NCI-H1930 (cell line): Measurements from ENCODE around the gene G6PC1.
"Not testable (repeated sequence)": the region's sequence is repeated elsewhere in the genome, so short reads cannot be mapped to it uniquely, and the experiment has no call there.

Source experiments
- DNase-seq, 2 experiments: peaks; one replicate each; lab custom pipeline; 2025; lab: John Stamatoyannopoulos, UW

The G6PC1 gene

DNA sequence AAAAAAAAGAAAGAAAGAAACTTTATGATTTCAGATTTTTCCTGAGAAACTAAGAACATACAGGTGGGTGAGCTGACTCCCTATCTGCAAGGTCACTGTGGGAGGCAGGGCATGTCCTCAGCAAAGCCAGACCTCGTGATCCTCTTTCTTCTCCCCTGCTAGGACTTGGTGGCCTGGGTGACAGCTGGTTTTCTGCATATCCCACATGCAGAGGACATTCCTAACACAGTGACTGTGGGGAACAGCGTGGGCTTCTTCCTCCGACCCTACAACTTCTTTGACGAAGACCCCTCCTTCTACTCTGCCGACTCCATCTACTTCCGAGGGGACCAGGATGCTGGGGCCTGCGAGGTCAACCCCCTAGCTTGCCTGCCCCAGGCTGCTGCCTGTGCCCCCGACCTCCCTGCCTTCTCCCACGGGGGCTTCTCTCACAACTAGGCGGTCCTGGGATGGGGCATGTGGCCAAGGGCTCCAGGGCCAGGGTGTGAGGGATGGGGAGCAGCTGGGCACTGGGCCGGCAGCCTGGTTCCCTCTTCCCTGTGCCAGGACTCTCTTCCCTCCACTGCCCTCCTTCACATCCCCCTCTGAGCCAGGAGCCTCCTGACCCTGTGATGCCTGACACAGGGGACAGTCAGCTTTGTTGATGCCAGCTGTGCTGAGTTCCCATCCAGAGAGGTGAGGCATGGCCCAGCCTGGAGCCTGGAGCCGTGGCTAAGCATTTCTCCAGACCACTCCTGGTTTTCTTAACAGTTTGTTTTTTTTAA lies 26.5 kb upstream of the G6PC1 start:
- not testable (repeated sequence) for DNase-seq

DNA sequence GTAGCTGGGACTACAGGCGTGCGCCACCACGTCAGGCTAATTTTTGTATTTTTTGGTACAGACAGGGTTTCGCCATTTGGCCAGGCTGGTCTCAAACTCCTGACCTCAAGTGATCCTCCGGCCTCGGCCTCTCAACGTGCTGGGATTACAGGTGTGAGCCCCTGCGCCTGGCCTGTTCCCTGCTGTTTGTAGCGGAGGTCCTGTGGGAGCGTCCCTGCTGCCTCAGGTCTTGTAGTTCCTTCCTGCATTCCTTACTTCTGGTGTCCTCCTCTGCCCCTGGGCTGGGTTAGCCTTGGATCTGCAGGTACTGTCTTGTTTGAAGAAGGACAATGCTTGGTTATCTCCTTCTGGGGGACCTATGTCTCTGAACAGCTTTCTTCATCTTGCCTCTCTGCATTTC lies 23.6 kb upstream of the G6PC1 start:
- no peak for DNase-seq

DNA sequence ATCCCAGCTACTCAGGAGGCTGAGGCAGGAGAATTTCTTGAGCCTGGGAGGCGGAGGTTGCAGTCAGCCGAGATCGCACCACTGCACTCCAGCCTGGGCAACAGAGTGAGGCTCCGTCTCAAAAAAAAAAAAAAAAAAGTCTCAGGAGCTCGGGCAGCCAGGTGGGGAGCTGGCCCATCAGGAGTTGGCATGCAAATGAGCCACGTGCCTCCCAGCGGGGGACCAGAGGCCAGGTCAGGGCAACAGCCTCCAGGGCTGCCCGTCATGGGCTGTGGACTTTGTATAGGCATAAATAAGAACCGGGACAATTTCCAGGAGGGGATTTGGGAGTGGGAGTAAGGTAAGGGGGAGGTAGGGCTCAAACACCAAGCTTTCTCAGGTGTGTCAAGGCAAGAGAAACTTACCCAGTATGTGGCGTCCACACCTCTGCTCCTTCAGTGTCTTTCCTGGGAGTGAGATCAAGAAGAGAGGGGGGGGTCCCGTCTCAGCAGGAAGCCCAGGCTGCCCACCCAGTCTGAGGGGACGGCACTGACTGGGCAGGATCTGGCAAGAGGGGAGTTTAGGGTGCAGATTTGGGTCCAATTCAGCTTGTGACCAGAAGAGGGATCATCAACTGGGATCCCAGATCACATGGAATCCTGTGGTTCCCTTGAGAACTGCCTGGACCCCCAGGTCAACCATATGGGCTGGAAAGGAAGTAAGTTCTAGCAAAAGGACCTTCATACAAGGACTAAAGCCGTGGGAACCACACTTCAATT lies 22.3 kb upstream of the G6PC1 start:
- no peak for DNase-seq

DNA sequence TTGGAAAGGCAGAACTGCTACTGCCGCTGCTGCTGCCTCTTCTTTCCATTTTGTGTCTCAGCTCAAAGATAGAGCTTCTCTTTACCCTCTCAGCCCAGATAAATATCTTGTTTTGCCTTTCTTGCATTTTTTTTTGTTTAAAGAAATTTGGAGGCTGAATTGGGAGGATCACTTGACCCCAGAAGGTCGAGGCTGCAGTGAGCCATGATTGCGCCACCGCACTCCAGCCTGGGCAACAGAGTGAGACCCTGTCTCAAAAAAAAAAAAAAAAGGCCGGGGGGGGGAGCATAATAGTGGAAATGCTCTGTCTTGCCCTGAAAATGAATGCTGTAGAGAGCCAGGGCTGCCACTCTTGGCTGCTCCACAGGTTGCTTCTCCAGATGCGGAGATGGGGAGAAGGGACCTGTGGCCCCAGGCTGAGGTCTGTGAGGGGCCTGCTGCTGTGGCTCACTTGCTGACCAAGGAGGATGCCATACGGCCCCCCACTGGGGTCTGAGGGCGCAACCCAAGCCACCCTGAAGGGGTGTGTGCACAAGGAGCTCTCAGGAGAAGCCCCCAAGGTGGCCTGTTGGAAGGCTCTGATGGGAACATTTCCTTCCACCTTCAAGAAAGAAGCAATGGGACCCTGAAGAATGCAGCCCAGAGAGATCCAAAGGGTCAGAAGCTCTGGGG lies 21.5 kb upstream of the G6PC1 start:
- DNase-seq, result no peak

DNA sequence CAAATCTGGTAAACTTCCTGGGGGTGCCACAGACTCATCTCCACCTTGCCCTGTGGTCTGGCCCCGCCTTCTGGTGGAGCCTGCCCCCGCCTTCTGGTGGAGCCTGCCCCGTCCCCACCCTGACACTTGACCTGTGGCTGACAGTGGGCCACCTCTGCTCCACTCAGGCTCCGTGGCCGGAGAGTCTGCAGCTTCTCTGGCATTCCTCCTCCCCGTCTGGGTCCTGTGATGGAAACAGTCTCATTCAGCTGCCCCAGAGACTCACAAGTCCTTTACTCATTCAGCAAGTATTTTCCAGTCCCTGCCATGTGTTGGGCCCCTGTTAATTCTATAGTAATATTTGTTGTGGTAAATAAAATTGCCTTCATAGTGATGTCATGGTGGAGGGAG lies 21.0 kb upstream of the G6PC1 start:
- no peak for DNase-seq

DNA sequence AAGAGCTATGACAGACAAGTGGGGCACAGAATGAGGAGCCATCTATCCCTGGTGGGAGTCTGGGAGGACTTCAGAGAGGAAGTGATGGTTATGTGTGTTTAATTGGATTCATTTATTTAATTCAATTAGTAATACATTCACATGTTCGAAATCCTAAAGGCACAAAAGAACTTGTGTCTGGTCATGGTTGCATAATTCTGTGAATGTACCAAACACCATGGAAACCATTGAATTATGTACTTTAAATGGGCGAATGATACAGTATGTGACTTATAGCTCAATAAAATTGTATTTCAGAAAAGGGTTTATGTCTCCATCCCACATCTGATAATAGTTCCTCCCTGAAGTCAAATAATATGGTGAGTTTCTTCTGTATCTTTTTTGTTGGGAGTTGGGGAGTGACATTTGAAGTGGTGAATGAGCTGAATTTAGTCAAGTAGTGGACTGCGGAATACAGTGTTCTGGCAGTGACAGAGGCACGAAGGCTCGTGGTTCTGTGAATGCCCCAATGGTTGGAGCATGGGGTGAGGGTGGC lies 19.8 kb upstream of the G6PC1 start:
- DNase-seq, result no peak

DNA sequence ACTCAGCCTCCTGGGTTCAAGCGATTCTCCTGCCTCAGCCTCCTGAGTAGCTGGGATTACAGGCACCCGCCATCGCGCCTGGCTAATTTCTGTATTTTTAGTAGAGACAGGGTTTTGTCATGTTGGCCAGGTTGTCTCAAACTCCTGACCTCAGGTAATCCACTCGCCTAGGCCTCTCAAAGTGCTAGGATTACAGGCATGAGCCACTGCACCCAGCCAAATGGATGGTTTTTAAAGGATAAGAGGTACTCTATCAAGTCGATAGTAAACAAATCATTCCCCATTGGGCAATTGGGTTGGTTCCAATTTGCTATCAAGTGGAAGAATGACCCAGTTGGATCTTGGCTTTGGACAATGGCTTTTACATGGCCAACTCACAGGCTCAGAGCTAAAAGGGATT lies 18.9 kb upstream of the G6PC1 start:
- DNase-seq, result not testable (repeated sequence)

DNA sequence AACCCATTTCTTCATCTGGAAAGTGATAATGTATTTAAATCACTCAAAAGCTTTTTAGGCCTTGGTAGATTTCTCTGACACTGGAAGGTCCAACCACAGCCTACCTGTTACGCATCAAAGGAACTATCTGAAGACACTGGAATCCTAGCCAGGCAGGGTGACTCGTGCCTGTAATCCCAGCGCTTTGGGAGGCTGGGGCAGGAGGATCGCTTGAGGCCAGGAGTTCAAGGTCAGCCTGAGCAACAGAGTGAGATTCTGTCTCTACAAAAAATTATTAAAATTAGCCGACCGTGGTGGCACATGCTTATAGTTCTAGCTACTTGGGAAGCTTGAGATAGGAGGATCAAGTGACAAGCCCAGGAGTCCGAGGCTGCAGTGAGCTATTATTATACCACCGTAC lies 18.4 kb upstream of the G6PC1 start:
- DNase-seq, result no peak

DNA sequence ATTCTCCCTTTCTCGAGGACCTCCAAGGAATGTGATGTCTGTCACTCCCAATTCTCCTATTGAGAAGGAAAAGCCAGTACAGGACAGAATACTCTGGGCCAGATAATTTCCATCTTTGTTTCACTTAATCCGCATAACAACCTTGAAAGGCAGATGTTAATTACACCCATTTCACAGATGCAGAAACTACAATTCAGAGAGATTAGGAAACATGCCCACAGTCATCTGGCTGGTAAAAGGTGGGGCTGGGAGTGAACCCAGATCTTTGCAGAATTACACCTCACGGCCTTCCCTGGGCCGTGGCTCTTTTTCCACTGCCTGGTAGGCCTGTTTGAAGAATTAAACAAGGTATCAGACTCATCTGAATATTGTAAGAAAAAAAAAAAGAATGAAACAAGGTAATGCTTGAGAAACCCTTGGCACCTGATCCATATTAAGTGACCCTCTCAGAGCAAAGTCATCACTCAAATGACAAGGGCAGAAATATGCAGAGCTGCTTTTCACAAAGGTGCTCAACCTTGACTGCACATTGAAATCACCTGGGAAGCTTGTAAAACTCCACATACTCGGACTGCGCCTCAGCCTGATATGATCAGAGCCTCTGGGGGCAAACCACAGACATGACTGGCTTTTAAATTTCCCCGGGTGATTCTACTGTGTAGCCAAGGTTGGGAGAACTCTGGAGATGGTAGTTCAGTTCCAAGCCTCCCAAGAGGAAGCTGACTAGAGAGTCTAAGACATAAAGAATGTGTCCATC lies 16.6 kb upstream of the G6PC1 start:
- DNase-seq, result no peak

DNA sequence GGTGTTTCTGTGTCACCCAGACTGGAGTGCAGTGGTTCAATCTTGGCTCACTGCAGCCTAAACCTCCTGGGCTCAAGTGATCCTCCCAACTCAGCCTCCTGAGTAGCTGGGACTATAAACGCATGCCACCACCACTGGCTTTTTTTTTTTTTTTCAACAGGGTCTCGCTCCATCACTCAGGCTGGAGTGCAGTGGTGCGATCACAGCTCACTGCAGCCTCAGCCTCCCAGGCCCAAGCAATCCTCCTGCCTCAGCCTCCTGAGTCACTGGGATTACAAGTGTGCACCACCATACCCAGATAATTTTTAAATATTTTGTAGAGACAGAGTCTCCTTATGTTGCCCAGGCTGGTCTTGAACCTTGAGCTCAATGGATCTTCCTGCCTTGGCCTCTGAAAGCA lies 14.8 kb upstream of the G6PC1 start:
- not testable (repeated sequence) for DNase-seq

DNA sequence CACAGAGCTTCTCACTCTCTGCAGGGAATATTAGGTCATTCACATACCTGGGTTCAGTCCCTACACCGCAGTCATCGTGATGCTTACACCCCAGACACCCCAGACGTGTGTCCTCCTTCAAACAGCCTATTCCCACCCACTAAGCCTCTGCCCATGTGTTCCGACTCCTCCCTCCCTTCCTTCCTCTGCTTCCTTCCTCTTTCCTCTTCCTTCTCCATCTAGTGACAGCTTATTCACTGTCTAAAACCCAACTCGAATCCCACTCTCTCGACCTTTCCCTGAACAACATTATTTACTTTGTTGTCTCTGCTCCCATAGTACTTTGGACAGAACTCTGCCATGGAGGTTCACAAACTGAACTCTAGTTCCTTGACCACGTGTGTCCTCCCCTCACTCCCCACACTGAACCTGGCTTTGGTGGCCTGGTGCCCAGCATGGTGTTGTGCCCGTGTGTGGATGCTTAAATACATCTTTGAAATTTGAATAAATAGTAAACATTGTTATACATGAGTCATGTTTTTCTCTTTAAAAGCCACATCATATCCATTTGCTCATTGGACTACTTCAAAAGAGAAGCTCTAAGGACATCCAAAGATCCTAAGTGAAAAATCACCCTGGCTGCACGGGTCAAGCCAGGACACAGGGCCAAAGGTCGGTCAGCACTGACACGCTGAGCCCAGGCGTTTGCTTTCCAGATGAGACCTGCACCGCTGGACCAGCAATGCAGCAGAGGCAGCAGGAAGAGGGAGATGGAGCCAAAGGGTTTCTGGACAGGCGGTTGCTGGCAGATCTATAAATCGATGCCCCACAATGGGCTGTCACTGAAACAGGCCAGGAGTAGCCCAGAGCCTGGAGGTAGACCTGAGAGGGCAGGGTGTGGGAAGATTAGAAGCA lies 14.1 kb upstream of the G6PC1 start:
- DNase-seq, result no peak

DNA sequence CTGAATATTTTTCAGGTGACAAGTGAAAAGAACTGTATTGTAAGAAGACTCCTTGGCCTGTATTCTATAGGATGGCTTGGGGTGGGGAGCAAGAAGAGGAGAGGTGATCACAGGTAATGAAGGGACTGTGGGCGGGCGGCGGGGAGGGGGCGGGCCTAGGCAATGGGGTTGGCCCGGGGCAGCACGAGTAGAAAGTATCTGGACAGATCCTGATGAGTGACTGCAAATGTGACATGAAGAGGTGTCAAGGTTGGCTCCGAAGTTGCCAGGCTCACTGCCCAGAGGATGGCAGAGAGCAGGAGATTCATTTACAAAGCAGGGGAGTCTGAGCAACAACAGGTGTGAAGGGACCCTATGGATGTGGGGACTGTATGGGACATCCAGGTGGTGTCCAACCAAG lies 10.8 kb upstream of the G6PC1 start:
- DNase-seq, result no peak

DNA sequence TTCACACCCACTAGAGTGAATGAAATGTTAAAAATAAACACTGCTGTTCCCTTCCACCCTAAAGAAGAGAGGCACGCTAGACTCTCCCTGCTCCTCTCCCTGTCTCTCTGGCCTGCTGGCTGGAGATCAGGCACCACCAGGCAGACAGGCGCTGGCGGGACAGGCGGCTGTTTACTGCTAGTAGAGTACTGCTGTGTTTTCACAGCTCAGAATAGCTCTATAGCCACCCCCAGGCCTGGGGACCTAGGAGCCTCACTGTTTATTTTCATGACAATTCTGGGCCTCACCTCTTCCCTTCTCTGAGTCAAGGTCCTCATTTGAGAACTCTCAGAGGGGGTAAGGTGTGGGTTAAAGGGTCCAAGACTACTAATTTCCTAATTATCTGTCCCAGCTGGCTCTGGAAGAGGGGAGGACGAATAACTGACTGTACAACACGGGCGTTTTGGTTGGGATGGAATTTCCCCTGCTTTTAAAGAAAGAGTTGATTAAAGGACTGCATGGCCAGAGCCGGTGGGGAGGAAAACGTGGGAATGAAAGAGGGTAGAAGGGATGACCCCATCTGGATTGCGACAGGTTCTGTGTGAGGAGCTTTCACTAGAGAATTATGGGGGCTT lies 9.0 kb upstream of the G6PC1 start:
- peak in 1 of 2 experiments; percentile 12 for DNase-seq

DNA sequence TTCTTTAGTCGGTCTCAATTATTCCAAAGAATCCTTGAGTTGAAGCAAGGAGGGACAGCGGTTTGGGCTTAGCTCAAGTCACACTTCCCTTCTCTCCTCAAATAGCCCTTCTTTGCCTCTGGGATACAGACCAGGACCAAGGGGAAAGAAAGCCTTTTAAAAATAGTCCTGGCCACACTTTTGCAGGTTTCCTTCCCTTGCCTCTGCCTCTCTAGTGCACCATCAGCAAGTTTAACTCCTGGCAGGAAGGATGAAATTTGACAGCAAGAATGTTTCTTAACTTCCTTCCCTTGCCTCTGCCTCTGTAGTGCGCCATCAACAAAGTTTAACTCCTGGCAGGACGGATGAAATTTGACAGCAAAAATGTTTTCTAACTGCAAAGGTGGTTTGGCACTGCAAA lies 7.2 kb upstream of the G6PC1 start:
- no peak for DNase-seq

DNA sequence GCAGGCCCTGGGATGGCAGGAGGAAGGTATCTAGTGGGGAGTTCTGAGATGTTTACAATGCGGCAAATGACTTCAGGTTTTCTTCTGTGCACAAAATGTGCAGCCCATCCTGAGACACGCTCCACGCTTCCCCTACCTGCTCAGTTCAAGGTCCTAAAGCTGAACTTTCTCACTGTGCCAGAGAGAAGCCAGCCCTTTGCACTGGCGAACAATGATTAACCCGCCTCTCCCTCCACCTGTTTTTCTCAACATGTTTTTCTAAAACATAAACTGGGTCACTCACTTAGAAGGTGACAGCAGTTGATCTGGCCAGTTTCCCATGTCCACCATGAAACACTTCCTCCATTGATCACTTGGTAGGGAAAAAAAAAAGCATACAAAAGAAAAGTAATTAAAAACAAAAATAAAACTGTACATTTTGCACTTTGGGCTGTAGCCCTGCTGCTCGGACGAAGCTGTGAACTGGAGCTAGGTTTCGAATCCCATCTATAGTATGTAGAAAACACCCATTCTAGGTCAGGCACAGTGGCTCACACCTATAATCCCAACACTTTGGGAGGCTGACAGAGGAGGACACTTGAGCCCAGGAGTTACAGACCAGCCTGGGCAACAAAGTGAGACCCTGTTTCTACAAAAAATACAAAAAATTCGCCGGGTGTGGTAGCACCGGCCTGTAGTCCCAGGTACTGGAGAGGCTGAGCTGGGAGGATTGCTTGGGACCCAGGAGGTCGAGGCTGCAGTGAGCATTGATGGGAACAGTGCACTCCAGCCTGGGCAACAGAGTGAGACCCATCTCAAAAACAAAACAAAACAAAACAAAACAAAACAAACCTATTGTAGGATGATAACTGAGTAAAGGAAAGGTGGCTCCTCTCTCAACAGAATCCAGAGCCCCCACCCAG lies 6.1 kb upstream of the G6PC1 start:
- no peak for DNase-seq

DNA sequence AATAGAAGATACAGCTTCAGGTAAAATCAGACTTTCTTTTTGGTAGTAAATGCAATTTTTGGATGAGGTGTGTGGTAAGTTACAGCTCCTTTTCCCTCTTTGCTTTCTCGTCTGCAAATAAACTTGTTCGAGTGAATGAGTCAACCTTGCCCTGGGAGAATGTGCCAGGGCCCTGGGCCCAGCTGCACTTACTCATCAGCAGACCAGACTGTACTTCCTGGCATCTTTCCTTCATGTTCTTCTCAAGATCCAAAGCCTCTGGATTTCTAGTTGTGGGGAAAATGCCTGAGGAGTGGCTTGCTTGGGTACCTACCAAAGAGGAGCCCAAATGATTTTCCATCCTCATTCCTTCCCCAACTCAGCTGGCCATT lies 5.4 kb upstream of the G6PC1 start:
- DNase-seq, result no peak

DNA sequence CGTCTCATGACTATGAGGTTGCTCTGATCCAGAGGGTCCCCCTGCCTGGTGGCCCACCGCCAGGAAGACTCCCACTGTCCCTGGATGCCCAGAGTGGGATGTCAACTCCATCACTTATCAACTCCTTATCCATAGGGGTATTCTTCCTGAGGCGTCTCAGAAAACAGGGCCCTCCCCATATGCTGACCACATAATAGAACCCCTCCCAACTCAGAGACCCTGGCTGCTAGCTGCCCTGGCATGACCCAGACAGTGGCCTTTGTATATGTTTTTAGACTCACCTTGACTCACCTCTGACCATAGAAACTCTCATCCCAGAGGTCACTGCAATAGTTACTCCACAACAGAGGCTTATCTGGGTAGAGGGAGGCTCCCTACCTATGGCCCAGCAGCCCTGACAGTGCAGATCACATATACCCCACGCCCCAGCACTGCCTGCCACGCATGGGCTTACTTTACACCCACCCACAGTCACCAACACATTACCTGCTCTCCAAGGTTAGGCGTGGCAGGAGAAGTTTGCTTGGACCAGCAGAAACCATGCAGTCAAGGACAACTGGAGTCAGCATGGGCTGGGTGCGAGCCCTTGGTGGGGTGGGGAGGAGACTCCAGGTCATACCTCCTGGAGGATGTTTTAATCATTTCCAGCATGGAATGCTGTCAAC lies 2.3 kb upstream of the G6PC1 start:
- no peak for DNase-seq

DNA sequence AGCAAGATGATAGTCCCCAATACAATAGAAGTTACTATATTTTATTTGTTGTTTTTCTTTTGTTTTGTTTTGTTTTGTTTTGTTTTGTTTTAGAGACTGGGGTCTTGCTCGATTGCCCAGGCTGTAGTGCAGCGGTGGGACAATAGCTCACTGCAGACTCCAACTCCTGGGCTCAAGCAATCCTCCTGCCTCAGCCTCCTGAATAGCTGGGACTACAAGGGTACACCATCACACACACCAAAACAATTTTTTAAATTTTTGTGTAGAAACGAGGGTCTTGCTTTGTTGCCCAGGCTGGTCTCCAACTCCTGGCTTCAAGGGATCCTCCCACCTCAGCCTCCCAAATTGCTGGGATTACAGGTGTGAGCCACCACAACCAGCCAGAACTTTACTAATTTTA lies 618 bp upstream of the G6PC1 start:
- DNase-seq, result not testable (repeated sequence)
